Astrocyte of the hippocampus (primary cell): Measurements from ENCODE around the gene PEPD.
A peak's percentile ranks its signal among the peaks of the same experiment; 100 is the strongest.
"Not testable (repeated sequence)": the region's sequence is repeated elsewhere in the genome, so short reads cannot be mapped to it uniquely, and the experiment has no call there.

Experiments used
- DNase-seq: peaks from one replicate; pipeline ENCODE4 v3.0.0; 2011; ENCODE audit warnings: low read depth, low spot score

PEPD gene

GRCh38 chr19:33498391-33499000 lies 23.1 kb downstream of the PEPD start:
- DNase-seq = no peak

GRCh38 chr19:33497778-33498175 lies 23.8 kb downstream of the PEPD start:
- DNase-seq = no peak

- DNase-seq = no peak
Measured at GRCh38 chr19:33497131-33497777, 24.3 kb downstream of the PEPD start.

- DNase-seq = no peak
Measured at GRCh38 chr19:33496038-33496895, 25.3 kb downstream of the PEPD start.

- DNase-seq = no peak
Measured at GRCh38 chr19:33493401-33494275, 28.0 kb downstream of the PEPD start.

GRCh38 chr19:33492951-33493350 lies 28.6 kb downstream of the PEPD start:
- no peak for DNase-seq

GRCh38 chr19:33492090-33492489 lies 29.5 kb downstream of the PEPD start:
- DNase-seq = no peak

GRCh38 chr19:33490596-33490995 lies 31.0 kb downstream of the PEPD start:
- DNase-seq = not testable (repeated sequence)

- DNase-seq = no peak
Measured at GRCh38 chr19:33490041-33490451, 31.5 kb downstream of the PEPD start.

- no peak for DNase-seq
Measured at GRCh38 chr19:33488826-33489225, 32.8 kb downstream of the PEPD start.

- peak; percentile 29 for DNase-seq
Measured at GRCh38 chr19:33487901-33488800, 33.4 kb downstream of the PEPD start.

GRCh38 chr19:33486936-33487811 lies 34.4 kb downstream of the PEPD start:
- DNase-seq = no peak

- DNase-seq = no peak
Measured at GRCh38 chr19:33486407-33486806, 35.2 kb downstream of the PEPD start.

- DNase-seq = no peak
Measured at GRCh38 chr19:33484226-33484774, 37.3 kb downstream of the PEPD start.

- peak; percentile 20 for DNase-seq
Measured at GRCh38 chr19:33482476-33482875, 39.1 kb downstream of the PEPD start.

- no peak for DNase-seq
Measured at GRCh38 chr19:33481863-33482262, 39.7 kb downstream of the PEPD start.

- DNase-seq = not testable (repeated sequence)
Measured at GRCh38 chr19:33479570-33479969, 42.0 kb downstream of the PEPD start.

- peak; percentile 84 for DNase-seq
Measured at GRCh38 chr19:33477781-33478180, 43.8 kb downstream of the PEPD start.

- no peak for DNase-seq
Measured at GRCh38 chr19:33476151-33476707, 45.4 kb downstream of the PEPD start.
